ENCODE results near the gene WNT4.

DNA sequence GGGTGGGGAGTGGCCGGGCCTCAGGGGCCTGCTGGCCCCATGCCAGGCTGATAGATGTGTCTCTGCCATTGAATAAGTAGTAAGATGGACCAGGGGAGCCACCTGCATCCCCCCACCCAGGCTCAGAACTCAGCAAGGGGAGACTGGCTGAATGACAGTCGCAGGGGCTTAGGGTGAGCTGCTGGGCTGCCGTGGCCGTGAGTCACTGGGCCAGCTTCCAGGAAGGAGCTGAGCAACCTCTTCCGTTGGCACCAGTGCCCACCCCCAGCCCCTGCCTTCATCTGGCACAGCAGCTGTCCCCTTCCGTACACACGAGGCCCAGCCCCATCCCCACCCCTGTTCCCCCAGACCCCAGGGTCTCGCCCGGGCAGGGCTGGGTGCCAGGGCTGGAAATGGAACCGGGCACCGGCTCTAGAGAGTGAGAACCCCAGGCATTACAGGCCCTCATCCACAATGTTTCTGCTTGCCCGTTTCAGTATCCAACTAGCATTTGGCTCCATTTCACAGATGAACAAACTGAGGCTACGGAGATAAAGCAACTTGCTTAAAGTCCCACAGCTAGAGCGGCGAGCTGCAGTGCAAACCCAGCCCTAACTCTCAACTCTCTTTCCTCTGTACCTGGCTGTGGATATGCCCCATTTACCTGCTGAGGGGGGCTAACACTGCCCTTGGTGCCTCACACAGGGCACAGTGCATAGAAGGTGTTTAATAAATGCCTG, 10.2 kb downstream of the WNT4 start:
- TF ChIP-seq, protein P1, sequence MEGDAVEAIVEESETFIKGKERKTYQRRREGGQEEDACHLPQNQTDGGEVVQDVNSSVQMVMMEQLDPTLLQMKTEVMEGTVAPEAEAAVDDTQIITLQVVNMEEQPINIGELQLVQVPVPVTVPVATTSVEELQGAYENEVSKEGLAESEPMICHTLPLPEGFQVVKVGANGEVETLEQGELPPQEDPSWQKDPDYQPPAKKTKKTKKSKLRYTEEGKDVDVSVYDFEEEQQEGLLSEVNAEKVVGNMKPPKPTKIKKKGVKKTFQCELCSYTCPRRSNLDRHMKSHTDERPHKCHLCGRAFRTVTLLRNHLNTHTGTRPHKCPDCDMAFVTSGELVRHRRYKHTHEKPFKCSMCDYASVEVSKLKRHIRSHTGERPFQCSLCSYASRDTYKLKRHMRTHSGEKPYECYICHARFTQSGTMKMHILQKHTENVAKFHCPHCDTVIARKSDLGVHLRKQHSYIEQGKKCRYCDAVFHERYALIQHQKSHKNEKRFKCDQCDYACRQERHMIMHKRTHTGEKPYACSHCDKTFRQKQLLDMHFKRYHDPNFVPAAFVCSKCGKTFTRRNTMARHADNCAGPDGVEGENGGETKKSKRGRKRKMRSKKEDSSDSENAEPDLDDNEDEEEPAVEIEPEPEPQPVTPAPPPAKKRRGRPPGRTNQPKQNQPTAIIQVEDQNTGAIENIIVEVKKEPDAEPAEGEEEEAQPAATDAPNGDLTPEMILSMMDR (IDR thresholded peaks at IDR 0.05), result no peak
- no peak for TF ChIP-seq EZH2 (IDR thresholded peaks at IDR 0.05)
- no peak for TF ChIP-seq EZH2phosphoT487 (IDR thresholded peaks at IDR 0.05)

Measured in neural progenitor cell (in vitro differentiated cells).